H1 (cell line): ENCODE measurements around the gene TTC34.

Source experiments
- EZH2 ChIP-seq: fragments of 200-600 bp; sonication (generic); IDR thresholded peaks from 2 replicates; pipeline ENCODE4 v1.7.1; 2012; ENCODE audit warnings: low read depth, mild to moderate bottlenecking, moderate library complexity, low read length, inconsistent platforms; ENCODE audit not compliant: severe bottlenecking
- TBP ChIP-seq: IDR thresholded peaks from 2 replicates; pipeline ENCODE4 v1.6.1; 2011; ENCODE audit warnings: low read depth, low read length, improper control_type of control experiment

DNA sequence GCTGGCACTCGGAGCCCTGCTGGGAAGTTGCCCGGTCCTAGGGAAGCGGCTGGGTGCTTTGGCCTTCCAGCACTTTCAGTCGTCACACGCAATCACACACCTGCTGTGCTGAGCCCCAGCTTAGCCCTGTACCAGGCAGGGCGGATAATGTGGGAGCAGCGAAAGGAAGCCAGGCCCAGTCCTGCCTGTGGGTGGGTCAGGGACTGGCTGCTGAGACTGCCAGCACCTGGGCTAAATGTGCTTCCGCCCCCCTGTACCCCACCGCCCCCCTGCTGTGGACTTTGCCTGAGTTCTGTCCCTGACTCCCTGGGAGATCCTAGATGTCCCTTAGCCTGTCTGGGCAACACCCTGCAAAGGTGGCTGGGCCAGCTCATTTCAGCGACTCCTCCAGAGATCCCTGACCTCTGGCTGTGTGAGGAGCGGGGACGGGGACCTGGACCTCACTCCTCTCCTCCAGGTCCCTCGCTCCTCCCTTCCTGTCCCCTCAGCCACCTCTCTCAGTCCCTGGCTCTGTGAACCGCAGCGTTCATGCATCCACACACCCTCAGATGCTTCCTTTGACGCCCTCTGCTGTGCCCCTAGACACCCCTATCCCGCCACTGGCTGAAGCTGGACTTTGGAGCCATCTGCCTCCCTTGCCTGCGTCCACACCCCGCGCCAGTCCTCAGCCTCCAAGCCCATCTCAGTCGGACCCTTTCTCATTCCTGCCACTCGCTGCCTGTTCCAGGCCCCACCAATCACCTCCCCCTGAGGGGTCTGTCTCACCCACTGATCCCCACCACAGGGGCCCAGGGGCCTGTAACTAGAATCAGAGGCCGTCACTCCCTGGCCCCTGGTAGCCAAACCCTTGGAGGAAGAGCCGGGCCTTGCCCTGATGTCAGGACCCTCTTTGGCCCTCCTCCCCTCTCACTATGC, 170.1 kb downstream of the TTC34 start:
- no peak for TF ChIP-seq EZH2
- no peak for TF ChIP-seq TBP
